Naive thymus-derived CD4-positive, alpha-beta T cell (primary cell): ENCODE results near the gene AHDC1. TPM values are rescaled to one million over a fixed set of nuclear protein-coding genes. Genes with fewer than 3 reads are reported as not detected.

Source experiments
- ATAC-seq: fragments of 150-1000 bp; cut with Tn5 transposase; 2 replicates; pipeline ENCODE4 v1.10.0; 2021; ENCODE audit warnings: mild to moderate bottlenecking, moderate library complexity
- CTCF ChIA-PET: fragments of 350-600 bp; sonication (Branson Sonifier 250); formaldehyde crosslinking; loops from one replicate; lab custom pipeline; 2021; ENCODE audit warnings: antibody characterized with exemption; lab: Charles Lee
- POLR2A ChIA-PET: fragments of 350-600 bp; sonication (Branson Sonifier 250); formaldehyde crosslinking; loops from one replicate; lab custom pipeline; 2021; ENCODE audit warnings: antibody characterized with exemption, inconsistent platforms; lab: Charles Lee
- DNase-seq, 9 donors: peaks; one replicate each; pipeline versions ENCODE4 v3.0.0 to v3.0.0-alpha.2; 2020 to 2022; ENCODE audit warnings: mixed read lengths in 1 of 9
- H3K27ac ChIP-seq: one replicate; pipeline ENCODE4 v1.7.0; 2013; ENCODE audit warnings: mild to moderate bottlenecking, low read depth, low read length, moderate library complexity
- H3K27me3 ChIP-seq, 2 donors: one replicate each; pipeline ENCODE4 v1.7.0; 2013; ENCODE audit warnings: low read length in 2 of 2, mild to moderate bottlenecking in 2 of 2, moderate library complexity in 2 of 2; ENCODE audit not compliant: control insufficient read depth in 2 of 2, insufficient read depth in 2 of 2
- H3K36me3 ChIP-seq, 3 experiments: 1 replicate in 2 of 3; 2 replicates in 1 of 3; pipeline ENCODE4 v1.7.0; 2013; ENCODE audit warnings: low read length in 3 of 3, mild to moderate bottlenecking in 3 of 3, moderate library complexity in 1 of 3; ENCODE audit not compliant: insufficient read depth in 3 of 3, control insufficient read depth in 2 of 3
- H3K4me1 ChIP-seq, 2 donors: one replicate each; pipeline ENCODE4 v1.7.0; 2013; ENCODE audit warnings: low read length in 2 of 2, mild to moderate bottlenecking in 2 of 2, moderate library complexity in 1 of 2; ENCODE audit not compliant: control insufficient read depth in 2 of 2, insufficient read depth in 2 of 2
- H3K4me3 ChIP-seq: 2 replicates; pipeline ENCODE4 v1.7.0; 2013; ENCODE audit warnings: mild to moderate bottlenecking, low read length
- H3K9me3 ChIP-seq, 3 experiments: 1 replicate in 2 of 3; 2 replicates in 1 of 3; pipeline ENCODE4 v1.7.0; 2013; ENCODE audit warnings: low read length in 3 of 3; ENCODE audit not compliant: control insufficient read depth in 2 of 3
- H3K27ac Mint-ChIP-seq, 9 donors: one replicate each; pipeline ENCODE4 v1.8.0; 2020 to 2022; ENCODE audit warnings: mixed read lengths in 9 of 9, mild to moderate bottlenecking in 8 of 9, moderate library complexity in 5 of 9, inconsistent platforms in 2 of 9
- H3K27me3 Mint-ChIP-seq, 5 donors: one replicate each; pipeline ENCODE4 v1.8.0; 2021 to 2022; ENCODE audit warnings: mixed read lengths in 5 of 5, mild to moderate bottlenecking in 1 of 5
- H3K36me3 Mint-ChIP-seq, 5 donors: one replicate each; pipeline ENCODE4 v1.8.0; 2020 to 2022; ENCODE audit warnings: mixed read lengths in 5 of 5, mild to moderate bottlenecking in 3 of 5, inconsistent platforms in 1 of 5
- H3K4me1 Mint-ChIP-seq, 7 donors: one replicate each; pipeline ENCODE4 v1.8.0; 2020 to 2022; ENCODE audit warnings: mixed read lengths in 7 of 7, mild to moderate bottlenecking in 3 of 7, inconsistent platforms in 1 of 7
- H3K4me3 Mint-ChIP-seq, 10 donors: one replicate each; pipeline ENCODE4 v1.8.0; 2020 to 2022; ENCODE audit warnings: mild to moderate bottlenecking in 10 of 10, mixed read lengths in 10 of 10, moderate library complexity in 6 of 10, inconsistent platforms in 2 of 10
- H3K9me3 Mint-ChIP-seq, 11 donors: one replicate each; pipeline ENCODE4 v1.8.0; 2020 to 2022; ENCODE audit warnings: mixed read lengths in 11 of 11, mild to moderate bottlenecking in 4 of 11, inconsistent platforms in 1 of 11, moderate library complexity in 1 of 11
- intact Hi-C, 2 donors: fragments of 100-400 bp; cut with micrococcal nuclease; formaldehyde crosslinking; loops; one replicate each; pipeline ENCODE4 v1.15.1; 2023
- polyA plus RNA-seq, 2 donors: library from polyadenylated mRNA; unstranded; fragments of 300-500 nt; fragmentation: Illumina TruSeq; gene quantifications; one replicate each; pipeline ENCODE4 v1.2.3, GENCODE V29; 2021
- total RNA-seq, 6 experiments: library from RNA in 5 of 6; stranded (reverse) in 5 of 6; gene quantifications; 1 replicate in 5 of 6; 2 replicates in 1 of 6; pipeline ENCODE4 v1.2.3 and lab custom pipeline; 2021 to 2026

Gene AHDC1
- total and polyA plus RNA-seq, 7 experiments from 2014 or later: 0.90 to 38.8 (median 21.3) TPM

DNA sequence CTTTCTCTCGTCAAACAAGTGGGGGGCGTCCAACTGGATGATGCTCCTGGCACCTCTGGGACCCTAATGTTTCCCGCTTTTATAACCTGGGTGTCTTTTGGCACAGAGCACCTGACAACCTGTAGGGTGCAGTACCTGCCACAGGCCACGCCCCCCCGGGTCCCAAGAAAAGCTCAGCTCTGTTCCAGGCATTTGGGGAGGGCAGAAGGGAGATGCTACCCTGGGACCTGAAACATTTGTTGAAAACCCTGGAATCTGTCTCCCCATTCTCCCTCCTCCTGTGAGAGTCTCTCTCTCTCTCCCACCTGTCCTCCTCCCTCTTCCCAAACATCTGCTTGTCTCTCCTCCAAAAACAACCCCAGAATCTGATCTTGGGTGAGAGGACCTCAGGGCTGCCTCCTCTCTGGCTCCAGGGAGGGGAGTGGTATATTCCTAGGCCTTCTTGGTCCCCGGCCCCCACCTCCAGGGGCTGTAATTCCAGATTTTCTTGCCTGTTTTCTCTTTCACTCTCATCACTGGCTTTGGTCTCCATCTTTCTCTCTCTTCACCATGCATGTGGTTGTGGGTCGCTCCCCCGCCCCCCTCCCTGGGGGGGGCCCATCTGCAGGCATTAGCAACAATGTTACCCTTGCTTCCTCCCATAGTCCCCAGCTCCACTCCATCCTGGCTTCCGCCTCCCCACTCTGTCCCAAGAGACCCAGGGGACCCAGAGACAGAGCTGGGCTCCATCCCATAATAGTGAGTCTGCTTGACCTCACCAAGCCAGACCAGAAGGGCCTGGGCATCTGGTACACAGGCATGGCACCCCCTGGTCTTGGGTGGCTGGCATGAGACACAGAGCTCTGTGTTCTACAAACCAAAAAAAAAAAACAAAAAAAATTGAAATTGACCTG, 4.1 kb downstream of the AHDC1 start:
- ATAC-seq: no peak
- H3K27ac Mint-ChIP-seq: peak overlapping the region in 5 of 9 donors; percentile 8 to 69 (median 45)
- Histone ChIP-seq H3K27ac (no peak overlapping the region), H3K4me1 (peaks cover 17 to 54% of the 10 kb centered on the region in 2 donors), H3K4me3 (no peak overlapping the region), H3K9me3 (no peaks in the 10 kb centered on the region), H3K36me3 (peaks cover 0 to 8% (median 0%) of the 10 kb centered on the region in 3 experiments), H3K27me3 (no peaks in the 10 kb centered on the region)
- peak overlapping the region in 9 of 10 donors; percentile 0 to 72 (median 48) for H3K4me3 Mint-ChIP-seq
- H3K9me3 Mint-ChIP-seq: no peaks in the 10 kb centered on the region
- no peak for DNase-seq
- peaks cover 30 to 45% (median 34%) of the 10 kb centered on the region in 7 donors for H3K4me1 Mint-ChIP-seq
- H3K36me3 Mint-ChIP-seq: peaks cover 0 to 4% (median 0%) of the 10 kb centered on the region in 5 donors
- CTCF ChIA-PET: interaction anchor here (0.6 to 4.1 kb wide), 7 partner anchors 24 to 944 kb away, joined by 3 to 19 read pairs (median 4); no protein-coding TSS in a partner anchor
- intact Hi-C loops: loop anchor here (5.0 to 10.0 kb wide), 3 partner anchors 172 to 498 kb away; partner anchors contain the start of genes STX12 (in 1 of the 2) and TMEM222 (in 1 of the 2)
- POLR2A ChIA-PET: interaction anchor here (0.5 to 1.5 kb wide), 2 partner anchors 29 to 333 kb away, joined by 3 read pairs; no protein-coding TSS in a partner anchor
- no peaks in the 10 kb centered on the region for H3K27me3 Mint-ChIP-seq

DNA sequence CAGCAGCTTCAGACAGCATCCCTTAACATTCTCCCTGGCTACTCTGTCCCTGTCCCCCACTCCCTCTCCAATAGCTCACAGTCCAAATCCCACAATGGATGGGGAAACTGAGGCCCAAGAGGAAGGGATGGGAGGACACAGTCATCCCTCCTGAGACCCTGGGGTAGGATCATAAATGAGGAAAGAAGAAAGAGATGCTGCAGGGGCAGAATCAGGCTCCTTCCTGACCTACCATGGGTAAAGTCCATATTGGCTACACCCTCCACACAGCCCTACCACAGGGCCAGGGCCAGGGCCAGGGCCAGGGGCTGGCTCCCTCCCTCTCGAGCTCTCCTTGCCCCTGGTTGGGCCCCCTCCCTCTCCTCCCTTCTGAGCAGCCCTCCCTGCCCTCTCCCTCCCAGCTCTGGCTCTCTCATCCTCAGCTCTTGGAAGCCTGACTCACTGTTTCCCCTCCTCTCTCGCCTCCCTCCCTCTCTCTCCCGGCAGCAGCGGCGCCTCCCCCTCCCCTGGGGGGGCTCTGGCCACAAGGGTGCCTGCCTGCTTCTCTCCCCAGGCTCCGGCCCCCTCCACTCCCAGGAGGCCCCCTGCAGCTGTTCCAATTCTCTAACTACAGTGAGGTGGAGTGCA, 4.9 kb downstream of the AHDC1 start:
- CTCF ChIA-PET: interaction anchor here (1.0 to 4.1 kb wide), 3 partner anchors 8 to 64 kb away, joined by 3 to 19 read pairs (median 5); no protein-coding TSS in a partner anchor
- ATAC-seq (no peak), DNase-seq (peak in 2 of 9 donors; percentile 37 to 69)
- no peaks in the 10 kb centered on the region for H3K27me3 ChIP-seq
- no peaks in the 10 kb centered on the region for H3K9me3 Mint-ChIP-seq
- peaks cover 0 to 14% (median 0%) of the 10 kb centered on the region in 3 experiments for H3K36me3 ChIP-seq
- H3K4me1 Mint-ChIP-seq: peaks cover 30 to 45% (median 33%) of the 10 kb centered on the region in 7 donors
- intact Hi-C loops: no loop called here
- peaks cover 0 to 4% (median 0%) of the 10 kb centered on the region in 5 donors for H3K36me3 Mint-ChIP-seq
- no peaks in the 10 kb centered on the region for H3K9me3 ChIP-seq
- H3K4me3 Mint-ChIP-seq: peak overlapping the region in 7 of 10 donors; percentile 8 to 72 (median 51)
- H3K27ac ChIP-seq: no peak overlapping the region
- no peak overlapping the region for H3K4me3 ChIP-seq
- peak overlapping the region in 3 of 9 donors; percentile 45 to 82 (median 67) for H3K27ac Mint-ChIP-seq
- H3K27me3 Mint-ChIP-seq: no peaks in the 10 kb centered on the region
- POLR2A ChIA-PET: no interaction called here
- peaks cover 14 to 54% of the 10 kb centered on the region in 2 donors for H3K4me1 ChIP-seq

DNA sequence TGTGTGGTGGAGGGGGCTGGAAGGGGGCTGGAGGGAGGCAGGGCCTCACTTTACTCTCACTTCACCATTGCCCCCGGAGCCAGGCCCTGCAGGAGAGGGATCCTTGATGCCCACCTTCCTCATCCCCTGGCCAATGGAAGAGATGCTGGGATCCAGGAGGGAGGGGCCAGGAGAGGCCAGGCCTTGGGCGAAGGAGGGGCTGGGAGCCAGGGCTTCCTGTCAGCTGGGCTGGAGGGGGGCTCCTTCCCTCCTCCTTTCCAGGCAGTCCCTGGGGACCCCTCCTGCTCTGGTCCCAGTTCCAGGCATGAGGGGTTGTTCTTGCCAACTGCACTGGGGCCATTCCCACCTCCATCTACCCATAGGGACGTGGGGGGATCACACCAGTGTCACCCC, 5.7 kb downstream of the AHDC1 start:
- peaks cover 30 to 45% (median 33%) of the 10 kb centered on the region in 7 donors for H3K4me1 Mint-ChIP-seq
- peaks cover 14 to 54% of the 10 kb centered on the region in 2 donors for H3K4me1 ChIP-seq
- POLR2A ChIA-PET: no interaction called here

DNA sequence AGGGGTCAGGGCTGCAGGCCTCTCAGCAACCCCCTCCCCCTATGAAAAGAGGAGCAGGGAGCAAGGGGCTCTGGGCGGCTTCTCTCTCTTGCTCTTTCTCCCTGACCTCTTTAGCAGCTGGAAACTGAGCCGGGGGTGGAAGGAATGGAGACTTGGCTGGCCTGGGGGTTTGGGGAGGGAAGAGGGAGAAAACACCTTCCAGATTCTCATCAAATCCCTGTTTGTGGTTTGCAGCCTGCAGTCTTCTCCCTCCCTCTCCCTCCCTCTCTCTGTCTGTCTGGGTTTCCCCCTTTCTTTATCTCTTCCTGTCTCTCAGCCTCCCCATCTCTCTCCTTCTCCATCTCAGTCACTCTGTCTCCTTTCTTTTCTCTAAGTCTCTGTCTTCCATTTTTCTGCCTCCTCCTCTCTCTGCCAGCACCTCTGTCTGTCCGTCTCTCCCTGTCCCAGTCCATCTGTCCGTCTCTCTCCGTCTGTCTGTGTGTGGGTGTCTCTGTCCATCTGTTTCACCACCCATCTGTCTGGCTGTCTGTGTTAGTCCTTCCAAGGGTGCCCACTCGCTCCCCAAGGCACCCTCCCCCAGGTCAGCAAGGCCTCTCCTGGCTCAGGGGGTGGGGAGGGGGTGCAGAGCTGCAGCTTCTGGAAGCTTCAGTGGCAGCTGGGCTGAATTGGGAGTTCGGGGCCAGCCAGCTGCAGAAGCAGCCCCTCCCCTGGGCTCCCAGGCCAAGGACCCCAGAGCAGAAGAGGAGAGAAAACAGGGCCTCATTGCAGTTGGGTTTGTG, 6.2 kb downstream of the AHDC1 start:
- H3K36me3 ChIP-seq: peaks cover 0 to 15% (median 0%) of the 10 kb centered on the region in 3 experiments

More for the DNA sequence above, 5.7 kb downstream of the AHDC1 start:
- Histone ChIP-seq H3K4me3 (no peak overlapping the region), H3K27me3 (no peaks in the 10 kb centered on the region), H3K36me3 (peaks cover 0 to 16% (median 0%) of the 10 kb centered on the region in 3 experiments), H3K9me3 (no peaks in the 10 kb centered on the region), H3K27ac (no peak overlapping the region)
- H3K27ac Mint-ChIP-seq: peak overlapping the region in 3 of 9 donors; percentile 45 to 82 (median 67)
- CTCF ChIA-PET: interaction anchor here (1.0 kb wide), 1 partner anchor 9 kb away, joined by 5 read pairs; no protein-coding TSS in a partner anchor
- intact Hi-C loops: no loop called here
- peaks cover 0 to under 1% (median 0%) of the 10 kb centered on the region in 11 donors for H3K9me3 Mint-ChIP-seq
- DNase-seq: no peak
- H3K4me3 Mint-ChIP-seq: peak overlapping the region in 5 of 10 donors; percentile 8 to 66 (median 56)
- H3K36me3 Mint-ChIP-seq: peaks cover 0 to 2% (median 0%) of the 10 kb centered on the region in 5 donors
- H3K27me3 Mint-ChIP-seq: no peaks in the 10 kb centered on the region
- no peak for ATAC-seq

DNA sequence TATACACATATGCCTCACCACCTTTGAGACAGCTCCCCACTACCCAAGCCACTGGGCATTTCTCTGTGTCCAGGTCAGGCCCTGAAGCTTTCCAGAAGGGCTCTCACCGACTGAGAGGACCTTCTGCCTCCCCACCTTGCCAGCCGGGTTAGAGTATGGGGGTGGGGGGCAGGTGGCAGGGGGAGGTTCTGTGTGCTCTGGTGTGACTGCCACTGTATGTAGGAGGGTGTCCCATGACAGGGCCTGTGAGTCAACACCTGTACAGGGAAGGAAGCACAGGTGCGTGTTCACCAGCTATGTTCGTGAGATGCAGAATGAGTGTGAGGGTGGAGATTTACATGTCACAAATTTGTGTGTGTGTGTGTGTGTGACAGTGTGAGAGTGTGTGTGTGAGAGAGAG, 7.0 kb downstream of the AHDC1 start:
- no peak overlapping the region for H3K4me3 Mint-ChIP-seq
- Histone ChIP-seq H3K4me3 (no peak overlapping the region), H3K27me3 (no peaks in the 10 kb centered on the region), H3K9me3 (no peaks in the 10 kb centered on the region), H3K4me1 (peaks cover 14 to 54% of the 10 kb centered on the region in 2 donors), H3K36me3 (peaks cover 0 to 15% (median 0%) of the 10 kb centered on the region in 3 experiments), H3K27ac (no peak overlapping the region)
- peaks cover 0 to 2% (median 0%) of the 10 kb centered on the region in 11 donors for H3K9me3 Mint-ChIP-seq
- CTCF ChIA-PET: no interaction called here
- ATAC-seq: no peak
- intact Hi-C loops: no loop called here
- DNase-seq: no peak
- POLR2A ChIA-PET: interaction anchor here (0.6 to 2.1 kb wide), 5 partner anchors 9 to 106 kb away, joined by 3 to 7 read pairs (median 6); no protein-coding TSS in a partner anchor
- peaks cover 24 to 43% (median 29%) of the 10 kb centered on the region in 7 donors for H3K4me1 Mint-ChIP-seq
- H3K36me3 Mint-ChIP-seq: peaks cover 0 to 2% (median 0%) of the 10 kb centered on the region in 5 donors
- H3K27me3 Mint-ChIP-seq: no peaks in the 10 kb centered on the region
- no peak overlapping the region for H3K27ac Mint-ChIP-seq

More for the DNA sequence above, 6.2 kb downstream of the AHDC1 start:
- POLR2A ChIA-PET: interaction anchor here (0.6 kb wide), 1 partner anchor 71 kb away, joined by 7 read pairs; no protein-coding TSS in a partner anchor
- Mint-ChIP-seq H3K4me3 (peak overlapping the region in 7 of 10 donors; percentile 4 to 79 (median 60)), H3K36me3 (peaks cover 0 to 2% (median 0%) of the 10 kb centered on the region in 5 donors), H3K9me3 (peaks cover 0 to 2% (median 0%) of the 10 kb centered on the region in 11 donors), H3K4me1 (peaks cover 30 to 45% (median 33%) of the 10 kb centered on the region in 7 donors), H3K27me3 (no peaks in the 10 kb centered on the region), H3K27ac (peak overlapping the region in 5 of 9 donors; percentile 22 to 78 (median 39))
- no peak overlapping the region for H3K27ac ChIP-seq
- DNase-seq (no peak), ATAC-seq (no peak)
- H3K4me1 ChIP-seq: peaks cover 14 to 54% of the 10 kb centered on the region in 2 donors
- intact Hi-C loops: no loop called here
- no peak overlapping the region for H3K4me3 ChIP-seq
- no peaks in the 10 kb centered on the region for H3K27me3 ChIP-seq
- CTCF ChIA-PET: interaction anchor here (1.0 kb wide), 1 partner anchor 9 kb away, joined by 5 read pairs; no protein-coding TSS in a partner anchor
- no peaks in the 10 kb centered on the region for H3K9me3 ChIP-seq
